Esophagus squamous epithelium (tissue), 5 donors: ENCODE measurements around the gene CCM2. TPM values are rescaled to one million over a fixed set of nuclear protein-coding genes. Genes with fewer than 3 reads are reported as not detected.

ENCODE experiments used
- DNase-seq: peaks from one replicate; lab custom pipeline; 2025; lab: John Stamatoyannopoulos, UW
- H3K27ac ChIP-seq, 4 donors: fragments of 200-600 bp; sonication (generic); one replicate each; pipeline ENCODE4 v1.5.1; 2016 to 2019; ENCODE audit warnings: mild to moderate bottlenecking in 1 of 4
- H3K27me3 ChIP-seq, 4 donors: fragments of 200-600 bp; sonication (generic); 1 replicate in 3 of 4; 2 replicates in 1 of 4; pipeline versions ENCODE4 v1.5.1 to v1.6.0; 2017 to 2021; ENCODE audit warnings: antibody characterized with exemption in 1 of 4
- H3K36me3 ChIP-seq, 3 donors: fragments of 200-600 bp; sonication (generic); one replicate each; pipeline ENCODE4 v1.5.1; 2016 to 2019
- H3K4me1 ChIP-seq, 3 donors: fragments of 200-600 bp; sonication (generic); one replicate each; pipeline ENCODE4 v1.5.1; 2017 to 2019
- H3K4me3 ChIP-seq, 4 donors: fragments of 200-600 bp; sonication (generic); 1 replicate in 3 of 4; 2 replicates in 1 of 4; pipeline ENCODE4 v1.5.1; 2016 to 2019; ENCODE audit warnings: mild to moderate bottlenecking in 2 of 4, moderate library complexity in 1 of 4
- H3K9me3 ChIP-seq, 3 donors: fragments of 200-600 bp; sonication (generic); one replicate each; pipeline ENCODE4 v1.5.1; 2016 to 2019
- CTCF ChIP-seq, 6 experiments: fragments of 450-650 bp in 4 of 6; fragments of 200-600 bp in 2 of 6; sonication (generic) in 2 of 6; IDR thresholded peaks; one replicate each; pipeline ENCODE4 v1.5.1; 2016 to 2019; ENCODE audit warnings: antibody characterized with exemption in 6 of 6, mild to moderate bottlenecking in 4 of 6, moderate library complexity in 4 of 6
- POLR2A ChIP-seq, 4 donors: fragments of 450-650 bp; IDR thresholded peaks; one replicate each; pipeline ENCODE4 v1.6.1; 2017; ENCODE audit warnings: antibody characterized with exemption in 4 of 4, mild to moderate bottlenecking in 4 of 4, moderate library complexity in 3 of 4
- WGBS, 2 donors: methylation state at CpG; one replicate each; pipeline ENCODE4 v1.1.5; 2018; 5-methylcytosine and 5-hydroxymethylcytosine counted together
- intact Hi-C: fragments of 100-400 bp; cut with DNase I; formaldehyde crosslinking; loops from one replicate; pipeline ENCODE4 v1.15.0; 2022
- total RNA-seq, 4 donors: library from RNA; depleted of rRNA; stranded (reverse); fragments of >200 nt; gene quantifications; one replicate each; pipeline ENCODE4 v1.1.0, GENCODE V29; 2016
- donor health status: DM: yes; HTN: yes; CAD: no.

The CCM2 gene
- total RNA-seq, 4 donors from 2014 or later = 20.0 to 36.3 (median 24.9) TPM

GRCh38 chr7:45080265-45080957 is 80.4 kb downstream of the CCM2 start:
- Histone ChIP-seq H3K27ac (no peak overlapping the region), H3K9me3 (no peaks in the 10 kb centered on the region), H3K27me3 (no peaks in the 10 kb centered on the region), H3K4me3 (no peak overlapping the region), H3K36me3 (peaks cover 16 to 27% (median 16%) of the 10 kb centered on the region in 3 donors), H3K4me1 (no peaks in the 10 kb centered on the region)
- no peak for TF ChIP-seq POLR2A (IDR thresholded peaks at IDR 0.05)
- no peak for TF ChIP-seq CTCF (IDR thresholded peaks at IDR 0.05)
- DNase-seq = no peak
- WGBS, 2 donors = 83 to 85% methylated on average over 11 to 13 of the region's 17 CpGs
- intact Hi-C loops = no loop called here

DNA sequence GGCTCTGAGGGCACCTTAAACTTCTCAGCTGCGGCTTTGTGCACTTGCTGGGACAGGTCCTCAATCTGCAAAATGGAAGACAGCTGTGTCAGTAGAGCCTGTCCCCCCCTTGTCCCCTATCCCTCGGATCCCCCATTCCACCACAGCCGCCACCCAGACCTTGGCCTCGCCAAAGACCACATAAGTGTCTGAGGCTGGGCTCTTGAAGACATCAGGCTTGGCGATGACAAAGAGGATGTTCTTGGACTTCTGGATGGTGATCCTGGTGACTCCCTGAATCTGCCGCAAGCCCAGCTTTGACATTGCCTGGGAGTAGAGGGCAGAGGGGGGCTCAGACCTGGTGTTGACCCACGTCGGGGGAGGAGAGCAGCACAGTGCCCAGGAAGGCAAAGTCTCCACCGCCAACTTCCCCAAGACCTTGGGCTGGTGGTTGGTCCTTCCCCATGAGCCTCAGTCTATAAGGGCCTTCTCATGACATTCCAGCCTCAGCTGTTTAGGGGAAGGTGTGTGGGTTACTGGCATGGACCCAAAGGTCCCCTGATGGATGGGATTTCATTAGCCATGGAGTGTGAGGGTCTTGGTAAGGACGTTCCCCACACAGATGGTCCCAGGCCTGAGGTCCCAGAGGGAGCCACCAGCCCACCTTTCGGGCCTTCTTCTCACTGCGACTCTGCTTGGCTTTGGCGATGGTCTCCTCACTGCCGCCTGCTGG is 81.1 kb downstream of the CCM2 start:
- Histone ChIP-seq H3K27me3 (no peaks in the 10 kb centered on the region), H3K4me3 (no peak overlapping the region), H3K4me1 (no peaks in the 10 kb centered on the region), H3K27ac (no peak overlapping the region), H3K36me3 (peaks cover 9 to 20% (median 9%) of the 10 kb centered on the region in 3 donors), H3K9me3 (no peaks in the 10 kb centered on the region)
- TF ChIP-seq POLR2A (IDR thresholded peaks at IDR 0.05) (no peak), CTCF (IDR thresholded peaks at IDR 0.05) (no peak)
- 88 to 90% methylated on average over 5 to 12 of the region's 14 CpGs for WGBS, 2 donors
- intact Hi-C loops = no loop called here
- DNase-seq = no peak

DNA sequence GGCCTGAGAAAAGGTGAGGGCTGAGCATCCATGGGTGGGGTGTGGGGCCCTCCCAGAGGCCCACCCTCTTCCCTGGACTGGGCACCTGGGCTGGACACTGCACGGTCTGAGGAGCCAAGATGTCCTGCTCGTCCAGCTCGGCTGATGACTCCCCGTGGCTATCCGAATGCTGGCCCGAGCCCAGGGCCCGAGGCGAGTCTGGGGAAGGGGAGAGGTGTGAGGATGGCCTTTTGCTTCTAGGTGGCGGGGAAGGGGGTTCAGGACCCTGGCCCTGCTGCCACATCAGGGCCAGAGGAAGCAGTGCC is 81.6 kb downstream of the CCM2 start:
- H3K27me3 ChIP-seq = no peaks in the 10 kb centered on the region
- no peaks in the 10 kb centered on the region for H3K4me1 ChIP-seq
- peaks cover 4 to 15% (median 5%) of the 10 kb centered on the region in 3 donors for H3K36me3 ChIP-seq
- 85% methylated on average over 5 of the region's 9 CpGs; no CpG with 5 or more reads in 1 of the 2 donors for WGBS, 2 donors
- TF ChIP-seq CTCF (IDR thresholded peaks at IDR 0.05) = no peak
- no peak for TF ChIP-seq POLR2A (IDR thresholded peaks at IDR 0.05)
- DNase-seq = no peak
- H3K4me3 ChIP-seq = no peak overlapping the region
- no peak overlapping the region for H3K27ac ChIP-seq
- no peaks in the 10 kb centered on the region for H3K9me3 ChIP-seq
- intact Hi-C loops = no loop called here

GRCh38 chr7:45082031-45082830 is 82.2 kb downstream of the CCM2 start:
- no peak overlapping the region for H3K4me3 ChIP-seq
- TF ChIP-seq POLR2A (IDR thresholded peaks at IDR 0.05) (no peak), CTCF (IDR thresholded peaks at IDR 0.05) (no peak)
- 38 to 63% methylated on average over 3 of the region's 18 CpGs for WGBS, 2 donors
- H3K4me1 ChIP-seq = no peaks in the 10 kb centered on the region
- H3K27ac ChIP-seq = no peak overlapping the region
- intact Hi-C loops = no loop called here
- no peak for DNase-seq
- no peaks in the 10 kb centered on the region for H3K27me3 ChIP-seq
- peaks cover 0 to 9% (median 0%) of the 10 kb centered on the region in 3 donors for H3K36me3 ChIP-seq
- no peaks in the 10 kb centered on the region for H3K9me3 ChIP-seq
